Stimulated activated naive CD8-positive, alpha-beta T cell treated with anti-CD3 and anti-CD28 coated beads, Interleukin-15, amount 100 ng/mL, for 72 hours (primary cell): ENCODE results near the gene WNT3A.
A peak's percentile ranks its signal among the peaks of the same experiment; 100 is the strongest.

ENCODE experiments used
- ATAC-seq: fragments of 150-1000 bp; cut with Tn5 transposase; 2 replicates; pipeline ENCODE4 v1.10.0; 2021; ENCODE audit warnings: mild to moderate bottlenecking, moderate library complexity
- DNase-seq, 2 donors: peaks; one replicate each; pipeline ENCODE4 v3.0.0; 2021 to 2022
- H3K27ac Mint-ChIP-seq, 2 donors: one replicate each; pipeline ENCODE4 v1.8.0; 2022; ENCODE audit warnings: mild to moderate bottlenecking in 2 of 2, mixed read lengths in 2 of 2, moderate library complexity in 2 of 2
- H3K27me3 Mint-ChIP-seq: one replicate; pipeline ENCODE4 v1.8.0; 2022; ENCODE audit warnings: mixed read lengths
- H3K4me1 Mint-ChIP-seq: one replicate; pipeline ENCODE4 v1.8.0; 2022; ENCODE audit warnings: mild to moderate bottlenecking, mixed read lengths
- H3K4me3 Mint-ChIP-seq, 2 donors: one replicate each; pipeline ENCODE4 v1.8.0; 2022; ENCODE audit warnings: mild to moderate bottlenecking in 2 of 2, mixed read lengths in 2 of 2, moderate library complexity in 1 of 2
- H3K9me3 Mint-ChIP-seq, 2 donors: one replicate each; pipeline ENCODE4 v1.8.0; 2022; ENCODE audit warnings: mixed read lengths in 2 of 2

WNT3A gene

DNA sequence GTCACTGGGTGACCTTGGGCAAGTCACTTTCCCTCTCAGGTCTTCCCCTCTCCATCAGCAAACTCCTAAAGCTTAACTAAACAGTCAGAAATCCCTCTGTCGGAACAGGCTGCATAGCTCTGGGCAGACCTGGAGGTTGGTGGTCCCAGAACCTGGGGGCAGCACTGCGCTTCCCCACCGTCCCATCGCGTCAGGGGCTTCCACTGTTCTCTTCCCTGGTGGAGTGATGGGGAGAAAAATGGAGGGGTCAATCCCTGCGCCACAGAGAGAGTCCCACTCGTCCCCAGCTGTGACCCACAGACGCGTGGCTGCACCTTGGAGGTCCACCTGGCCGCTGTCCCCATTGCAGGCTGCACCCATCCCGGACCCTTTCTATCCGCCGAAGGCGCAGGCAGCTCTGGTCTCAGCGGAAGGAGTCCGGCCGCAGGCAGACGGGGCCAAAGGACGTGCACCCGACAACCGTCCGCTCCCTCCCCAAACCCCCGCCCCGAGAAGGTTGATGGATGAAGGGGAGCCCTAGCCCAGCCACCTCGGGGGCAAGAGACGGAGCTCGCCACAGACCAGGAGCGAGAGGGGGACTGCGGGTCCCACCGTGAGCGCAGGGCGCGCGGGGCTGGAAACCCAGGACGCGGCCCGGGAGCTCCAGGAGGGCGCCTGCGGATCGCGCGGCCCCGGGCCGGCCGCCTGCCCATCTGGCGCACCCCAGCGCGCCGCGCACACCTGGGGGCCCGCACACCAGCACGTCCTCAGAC lies 588 bp upstream of the WNT3A start:
- peaks cover 94% of the 10 kb centered on the region for H3K27me3 Mint-ChIP-seq
- H3K27ac Mint-ChIP-seq = no peak overlapping the region
- ATAC-seq (no peak), DNase-seq (no peak)
- no peak overlapping the region for H3K4me3 Mint-ChIP-seq
- no peaks in the 10 kb centered on the region for H3K9me3 Mint-ChIP-seq
- H3K4me1 Mint-ChIP-seq = peaks cover 45% of the 10 kb centered on the region

DNA sequence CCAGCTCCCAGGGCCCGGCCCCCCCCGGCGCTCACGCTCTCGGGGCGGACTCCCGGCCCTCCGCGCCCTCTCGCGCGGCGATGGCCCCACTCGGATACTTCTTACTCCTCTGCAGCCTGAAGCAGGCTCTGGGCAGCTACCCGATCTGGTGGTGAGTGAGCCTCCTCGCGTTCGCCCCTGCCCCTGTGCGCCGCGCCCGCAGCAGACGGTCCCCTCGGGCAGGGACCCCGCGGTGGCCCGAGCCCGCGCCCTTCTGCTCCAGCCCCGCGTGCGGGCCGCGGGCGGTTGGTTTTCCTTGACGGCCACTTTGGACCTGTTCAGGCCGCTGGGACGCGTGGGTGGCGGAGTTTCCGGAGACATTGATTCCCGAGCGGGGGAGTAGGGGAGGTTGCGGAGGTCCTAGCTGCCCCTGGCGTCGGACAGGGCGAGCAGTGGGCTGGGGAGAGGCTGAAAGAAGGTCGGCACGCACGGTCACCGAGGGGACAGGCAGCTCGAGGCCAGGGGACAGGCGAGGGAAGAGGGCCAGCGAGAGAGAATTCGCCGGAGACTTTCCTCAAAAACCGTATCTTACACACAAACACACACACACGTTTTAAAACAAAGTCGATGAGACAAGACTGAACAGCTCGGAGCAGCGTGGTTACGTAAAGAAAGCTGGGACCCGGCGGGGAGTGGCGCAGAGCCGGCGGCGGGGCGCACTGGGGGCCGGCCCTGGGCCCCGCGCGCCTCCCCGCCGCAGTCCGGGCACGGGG lies 427 bp downstream of the WNT3A start:
- H3K4me1 Mint-ChIP-seq = peaks cover 45% of the 10 kb centered on the region
- H3K27ac Mint-ChIP-seq = no peak overlapping the region
- peak overlapping the region in 1 of 2 donors; percentile 32 for H3K4me3 Mint-ChIP-seq
- H3K27me3 Mint-ChIP-seq = peaks cover 83% of the 10 kb centered on the region
- ATAC-seq (no peak), DNase-seq (no peak)
- H3K9me3 Mint-ChIP-seq = no peaks in the 10 kb centered on the region

DNA sequence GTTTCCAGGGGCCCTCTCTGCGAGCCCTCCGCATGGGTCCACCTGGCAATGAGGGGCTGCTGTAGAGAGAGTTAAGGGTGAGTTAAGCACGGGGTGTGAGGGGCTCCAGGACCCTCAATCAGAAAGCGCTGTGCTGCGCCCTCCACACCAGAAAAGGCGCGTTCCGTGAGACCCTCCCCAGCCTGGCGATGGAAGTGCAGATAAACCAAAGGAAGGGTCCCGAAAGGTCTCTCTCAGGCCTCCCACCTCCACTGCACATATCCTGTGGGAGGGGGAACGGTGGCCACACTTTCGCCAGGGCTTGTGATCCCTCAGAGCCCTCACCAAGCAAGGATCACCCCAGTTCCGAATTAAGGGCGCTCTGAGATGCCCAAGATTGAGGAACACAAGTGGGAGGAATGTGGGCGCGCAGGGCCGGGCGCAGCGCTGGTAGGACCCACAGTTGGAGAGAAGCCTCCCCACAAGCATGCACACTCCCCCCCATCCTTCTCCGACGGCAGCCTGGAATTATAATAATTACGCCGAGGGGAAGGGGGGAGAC lies 1.1 kb downstream of the WNT3A start:
- no peaks in the 10 kb centered on the region for H3K9me3 Mint-ChIP-seq
- peaks cover 77% of the 10 kb centered on the region for H3K27me3 Mint-ChIP-seq
- ATAC-seq = no peak
- H3K4me3 Mint-ChIP-seq = no peak overlapping the region
- DNase-seq = no peak
- no peak overlapping the region for H3K27ac Mint-ChIP-seq
- H3K4me1 Mint-ChIP-seq = peaks cover 45% of the 10 kb centered on the region

DNA sequence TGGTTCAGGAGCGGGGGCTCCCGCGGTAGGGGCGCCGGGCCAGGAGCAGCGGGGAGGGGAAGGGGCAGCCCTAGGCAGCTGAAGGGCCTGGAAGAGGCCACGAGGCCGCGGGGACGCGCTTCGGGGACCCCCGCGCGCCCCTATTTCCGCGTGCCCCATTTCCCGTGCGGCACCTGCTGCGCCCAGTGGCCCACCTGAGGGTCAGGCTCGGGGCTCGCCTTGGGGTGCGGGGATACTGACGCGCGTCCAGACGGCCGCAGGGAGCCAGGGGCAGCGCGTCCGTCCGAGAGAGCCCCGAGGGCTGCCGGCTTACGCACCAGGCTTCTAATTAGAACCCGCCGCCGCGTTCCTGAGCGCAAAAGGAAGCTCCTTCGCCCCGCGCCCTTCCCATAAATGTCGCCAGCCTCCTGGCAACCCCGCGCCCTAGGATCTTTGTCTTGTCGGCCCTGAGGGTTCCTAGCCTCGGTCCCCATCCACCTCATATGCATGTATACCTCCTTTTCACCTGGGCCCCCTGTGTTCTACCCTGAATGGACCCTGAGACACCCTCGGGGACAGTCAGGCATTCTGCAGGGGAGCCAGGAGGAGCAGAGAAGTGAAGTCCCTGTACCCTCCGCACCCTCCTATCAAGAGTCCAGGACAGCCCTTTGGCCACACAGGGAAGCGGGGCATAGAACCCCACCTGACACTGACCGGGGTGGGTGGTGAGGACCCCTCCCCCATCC lies 1.8 kb downstream of the WNT3A start:
- Mint-ChIP-seq H3K4me3 (no peak overlapping the region), H3K4me1 (peaks cover 45% of the 10 kb centered on the region), H3K27ac (no peak overlapping the region), H3K9me3 (no peaks in the 10 kb centered on the region), H3K27me3 (peaks cover 72% of the 10 kb centered on the region)
- ATAC-seq = no peak
- no peak for DNase-seq

DNA sequence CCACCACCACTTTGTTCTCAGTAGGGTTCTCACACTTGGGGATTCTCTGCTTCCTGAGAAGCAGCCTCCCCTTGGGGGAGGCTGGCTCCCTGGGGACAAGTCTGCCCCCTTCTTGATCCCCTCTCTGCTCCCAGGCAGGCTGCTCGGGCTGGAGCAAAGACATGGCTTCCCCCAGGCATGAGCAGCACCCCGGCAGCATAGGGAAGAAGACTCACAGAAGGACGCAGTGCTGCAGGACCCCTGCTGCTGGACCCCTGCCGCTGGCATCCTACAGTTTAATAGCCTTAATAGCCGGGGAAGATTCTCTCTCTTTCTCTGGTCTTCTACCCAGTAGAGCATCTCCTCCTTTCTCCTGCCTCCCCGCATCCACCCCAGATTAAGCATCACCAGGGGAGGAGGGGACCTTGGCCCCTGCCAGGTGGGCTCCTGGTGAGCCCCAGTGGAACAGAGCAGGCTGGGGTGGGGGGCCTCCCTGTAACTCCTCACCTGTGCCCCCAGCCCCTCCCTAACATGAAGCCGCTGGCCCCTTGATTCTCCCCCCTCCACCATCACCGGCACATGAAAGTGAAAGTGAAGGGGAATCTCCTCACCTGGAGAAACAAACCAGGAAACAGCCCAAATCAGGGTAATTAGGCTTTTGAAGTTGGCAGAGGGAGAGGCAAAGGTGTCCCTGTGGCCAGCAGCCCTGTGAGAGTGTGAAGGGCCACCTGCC lies 2.5 kb downstream of the WNT3A start:
- Mint-ChIP-seq H3K4me1 (peaks cover 42% of the 10 kb centered on the region), H3K27ac (peak overlapping the region in 1 of 2 donors; percentile 59), H3K4me3 (peak overlapping the region; percentile 27 to 63)

DNA sequence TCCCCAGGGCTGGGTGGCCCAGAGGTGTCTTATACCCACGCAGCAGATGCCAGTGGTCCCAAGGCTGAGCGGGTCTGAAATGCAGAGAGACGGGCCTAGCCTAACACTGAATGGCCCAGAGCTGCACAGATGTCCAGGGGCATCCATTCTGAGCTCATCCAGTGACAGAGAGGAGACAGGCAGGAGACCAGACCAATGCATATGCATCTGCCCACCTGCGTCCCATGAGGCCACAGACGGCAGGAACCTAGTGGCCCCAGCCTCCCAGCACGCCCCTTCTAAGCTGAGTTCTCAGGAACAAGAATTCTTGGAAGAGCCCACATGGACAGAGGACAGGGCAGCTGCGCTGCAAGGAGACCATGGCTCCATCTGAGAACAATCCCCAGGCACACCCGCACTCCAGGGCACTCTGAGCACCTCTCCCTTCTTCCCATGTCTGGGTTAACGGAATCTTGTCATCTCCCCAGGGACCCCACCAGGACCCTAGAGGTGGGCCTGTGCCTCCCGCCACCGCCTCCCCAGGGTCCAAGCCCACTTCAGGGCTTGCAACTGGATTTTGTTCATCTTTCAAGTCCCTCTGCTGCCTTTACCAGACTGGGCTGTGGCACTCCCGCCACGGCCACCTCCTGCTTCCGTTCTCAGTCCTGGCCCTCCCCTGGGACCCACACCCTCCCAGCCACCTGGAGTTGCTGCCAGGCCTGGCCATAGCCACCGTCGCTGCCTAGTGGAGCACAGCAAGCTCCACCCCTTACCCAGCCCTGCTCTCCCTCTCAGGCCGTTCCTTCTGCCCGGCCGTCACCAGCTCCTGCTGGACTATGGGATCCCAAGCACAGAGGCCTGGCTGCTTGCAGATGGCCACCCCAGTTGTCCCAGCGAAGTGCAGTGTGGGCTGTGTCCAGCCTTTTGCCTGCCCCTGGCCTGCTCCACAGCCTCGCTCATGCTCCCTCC lies 3.3 kb downstream of the WNT3A start:
- Mint-ChIP-seq H3K27ac (no peak overlapping the region), H3K9me3 (no peaks in the 10 kb centered on the region), H3K27me3 (peaks cover 56% of the 10 kb centered on the region), H3K4me1 (peaks cover 34% of the 10 kb centered on the region), H3K4me3 (peak overlapping the region in 1 of 2 donors; percentile 63)
- DNase-seq (no peak), ATAC-seq (no peak)

More for the DNA sequence above, 2.5 kb downstream of the WNT3A start:
- H3K9me3 Mint-ChIP-seq = no peaks in the 10 kb centered on the region
- H3K27me3 Mint-ChIP-seq = peaks cover 64% of the 10 kb centered on the region
- DNase-seq (no peak), ATAC-seq (no peak)

DNA sequence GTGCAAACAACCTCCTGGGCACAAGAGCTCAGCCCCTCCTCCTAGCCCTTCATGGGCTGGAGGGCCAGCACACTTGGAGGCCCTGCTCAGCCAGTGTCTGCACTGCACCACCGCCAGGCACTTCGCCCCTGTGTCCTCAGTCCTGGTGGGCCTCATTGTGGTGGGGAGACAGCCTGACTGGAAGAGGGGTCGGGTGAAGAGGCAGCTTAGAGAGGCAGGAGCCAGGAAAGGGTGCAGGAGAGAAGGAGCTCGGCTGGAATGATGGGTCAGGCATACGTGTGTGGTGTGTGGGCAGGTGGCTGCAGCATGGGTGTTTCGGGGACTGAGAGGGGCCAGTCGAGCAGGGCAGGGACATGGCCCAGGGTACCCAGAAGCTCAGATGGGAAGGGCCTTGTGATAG lies 4.1 kb downstream of the WNT3A start:
- no peak for DNase-seq
- Mint-ChIP-seq H3K4me3 (no peak overlapping the region), H3K9me3 (no peaks in the 10 kb centered on the region), H3K4me1 (peaks cover 25% of the 10 kb centered on the region), H3K27me3 (peaks cover 48% of the 10 kb centered on the region), H3K27ac (no peak overlapping the region)
- ATAC-seq = no peak

DNA sequence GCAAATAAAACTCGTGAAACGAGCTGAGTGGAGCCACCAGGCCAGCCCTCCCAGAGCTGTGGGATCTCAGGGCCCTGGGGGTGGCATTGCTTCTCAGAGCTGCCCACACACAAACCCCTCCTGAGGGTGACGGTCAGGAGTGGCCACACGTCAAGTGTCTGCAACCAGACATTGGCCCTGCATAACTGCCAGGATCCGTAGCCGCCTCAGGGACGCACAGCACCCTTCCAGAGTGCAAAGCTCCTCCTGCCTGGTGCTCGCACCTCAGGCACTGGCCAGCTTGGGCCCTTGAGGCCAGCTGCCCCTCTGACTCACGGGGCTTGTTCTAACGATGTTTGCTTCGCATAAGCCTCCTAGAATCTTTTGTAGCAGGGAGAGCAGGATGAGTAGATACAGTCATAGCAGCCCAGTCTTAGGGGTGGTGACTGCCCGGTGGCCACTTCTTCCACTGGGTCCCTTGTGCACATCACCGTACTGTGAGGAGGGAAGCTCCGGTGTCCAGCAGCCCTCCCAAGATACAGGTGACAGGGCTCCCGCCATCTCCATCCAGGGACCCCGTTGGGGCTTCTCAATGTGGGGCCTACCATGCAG lies 5.0 kb downstream of the WNT3A start:
- Mint-ChIP-seq H3K27ac (no peak overlapping the region), H3K4me1 (peaks cover 21% of the 10 kb centered on the region), H3K27me3 (peaks cover 43% of the 10 kb centered on the region), H3K9me3 (no peaks in the 10 kb centered on the region), H3K4me3 (no peak overlapping the region)
- no peak for DNase-seq
- ATAC-seq = no peak

DNA sequence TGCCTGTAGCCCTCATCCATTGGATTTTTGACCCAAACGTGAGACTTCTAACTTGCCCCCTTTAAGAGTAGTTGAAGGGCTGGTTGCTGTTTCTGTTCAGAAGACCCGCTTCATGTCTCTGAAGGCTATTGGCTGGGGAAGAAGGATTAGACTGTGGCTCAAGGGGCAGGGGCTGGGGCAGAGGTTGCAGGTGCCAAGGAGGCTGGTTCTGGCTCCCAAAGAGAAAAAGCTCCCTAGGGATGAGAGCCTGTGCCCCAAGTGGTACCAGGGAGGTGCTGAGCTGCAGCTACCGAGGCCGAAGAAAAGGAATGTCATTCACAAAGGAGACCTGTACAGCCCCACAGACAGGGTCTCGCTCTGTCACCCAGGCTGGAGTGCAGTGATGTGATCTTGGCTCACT lies 5.8 kb downstream of the WNT3A start:
- ATAC-seq = no peak
- DNase-seq = no peak
- Mint-ChIP-seq H3K4me1 (peaks cover 21% of the 10 kb centered on the region), H3K27me3 (peaks cover 35% of the 10 kb centered on the region), H3K9me3 (no peaks in the 10 kb centered on the region), H3K4me3 (no peak overlapping the region), H3K27ac (no peak overlapping the region)

DNA sequence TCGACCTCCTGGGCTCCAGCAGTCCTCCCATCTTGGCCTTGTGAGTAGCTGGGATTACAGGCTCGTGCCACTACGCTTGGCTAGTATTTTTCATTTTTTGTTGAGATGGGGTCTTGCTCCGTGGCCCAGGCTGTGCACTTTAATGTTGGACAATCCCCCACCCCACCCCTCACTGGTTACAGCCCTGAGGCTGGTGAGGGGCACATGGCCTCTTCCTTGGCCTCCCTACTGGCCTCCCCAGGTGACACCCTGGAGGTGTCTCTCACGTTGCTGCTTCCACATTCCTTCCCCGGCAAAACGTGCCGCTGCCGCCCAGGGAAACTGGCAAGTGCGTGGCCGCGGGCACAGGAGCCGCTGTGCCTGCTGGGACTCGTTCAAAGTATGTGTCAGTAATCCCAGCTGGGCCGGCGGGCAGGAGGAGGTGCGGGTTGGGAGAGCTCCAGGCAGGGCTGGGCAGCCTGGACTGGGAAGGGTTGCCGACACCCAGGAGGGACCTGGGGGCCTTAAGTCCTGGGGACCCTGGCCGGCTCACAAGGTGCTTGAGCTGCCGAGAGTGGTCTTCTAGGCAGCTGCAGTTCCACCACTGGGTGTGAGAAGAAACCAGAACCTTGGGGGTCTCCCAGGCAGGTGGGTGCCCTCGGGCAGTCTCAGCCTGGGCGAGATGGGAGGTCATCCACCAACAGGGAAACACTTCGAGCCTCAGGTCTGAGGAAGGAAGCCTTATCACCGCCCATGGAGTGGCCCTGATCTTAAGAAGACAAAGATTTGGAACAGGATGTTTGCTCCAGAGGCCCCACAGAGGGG lies 6.5 kb downstream of the WNT3A start:
- DNase-seq (no peak), ATAC-seq (no peak)
- Mint-ChIP-seq H3K27me3 (peaks cover 28% of the 10 kb centered on the region), H3K9me3 (no peaks in the 10 kb centered on the region), H3K4me3 (no peak overlapping the region), H3K27ac (peak overlapping the region in 1 of 2 donors; percentile 31), H3K4me1 (peaks cover 16% of the 10 kb centered on the region)

DNA sequence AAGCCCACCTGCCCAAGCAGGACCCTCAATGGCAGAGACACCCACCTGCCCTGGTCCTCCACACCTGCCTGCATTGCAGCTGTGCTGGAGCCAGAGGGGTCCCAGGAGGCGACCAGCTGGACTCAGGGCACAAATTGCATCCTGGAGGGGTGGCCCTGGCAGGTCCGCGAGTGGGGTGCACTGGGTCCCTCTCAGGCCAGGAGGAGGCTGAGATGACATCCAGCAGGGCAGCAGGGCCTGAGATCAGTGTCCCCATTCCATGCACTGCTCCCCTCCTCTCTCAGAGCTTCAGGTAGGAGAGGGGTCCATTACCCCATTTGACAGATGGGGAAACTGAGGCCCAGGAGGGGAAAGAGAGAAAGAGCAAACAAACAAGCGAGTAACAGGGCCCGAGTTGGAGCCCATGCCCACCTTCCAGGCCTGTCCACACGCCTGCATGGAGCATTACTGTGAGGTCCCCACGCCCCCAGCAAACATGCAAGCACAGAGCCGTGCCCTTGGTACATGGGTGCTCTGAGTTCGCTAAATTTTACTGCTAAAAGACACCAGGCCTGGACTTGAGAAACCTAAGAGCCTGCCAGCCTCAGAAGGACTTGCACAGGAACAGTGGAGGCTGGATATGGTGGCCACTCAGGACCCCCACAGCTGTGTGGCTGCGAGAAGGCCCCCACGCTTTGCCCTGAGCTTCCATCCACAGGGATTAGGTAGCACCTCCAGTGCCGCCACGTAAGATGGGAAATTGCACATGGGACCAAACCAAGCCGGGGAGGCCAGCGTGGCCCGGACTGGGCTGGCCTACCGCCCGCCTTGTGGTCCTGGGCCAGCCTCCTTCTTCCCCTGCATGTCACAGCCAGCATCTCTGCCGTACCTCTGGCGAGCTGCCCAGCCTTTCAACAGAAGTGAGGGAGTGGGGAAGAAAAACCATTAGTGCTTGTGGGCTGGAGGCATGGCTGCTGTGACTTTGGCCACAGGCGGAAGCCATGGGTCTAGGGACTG lies 7.4 kb downstream of the WNT3A start:
- DNase-seq (no peak), ATAC-seq (no peak)
- Mint-ChIP-seq H3K9me3 (no peaks in the 10 kb centered on the region), H3K4me3 (no peak overlapping the region), H3K27me3 (peaks cover 19% of the 10 kb centered on the region), H3K4me1 (peaks cover 7% of the 10 kb centered on the region), H3K27ac (no peak overlapping the region)

DNA sequence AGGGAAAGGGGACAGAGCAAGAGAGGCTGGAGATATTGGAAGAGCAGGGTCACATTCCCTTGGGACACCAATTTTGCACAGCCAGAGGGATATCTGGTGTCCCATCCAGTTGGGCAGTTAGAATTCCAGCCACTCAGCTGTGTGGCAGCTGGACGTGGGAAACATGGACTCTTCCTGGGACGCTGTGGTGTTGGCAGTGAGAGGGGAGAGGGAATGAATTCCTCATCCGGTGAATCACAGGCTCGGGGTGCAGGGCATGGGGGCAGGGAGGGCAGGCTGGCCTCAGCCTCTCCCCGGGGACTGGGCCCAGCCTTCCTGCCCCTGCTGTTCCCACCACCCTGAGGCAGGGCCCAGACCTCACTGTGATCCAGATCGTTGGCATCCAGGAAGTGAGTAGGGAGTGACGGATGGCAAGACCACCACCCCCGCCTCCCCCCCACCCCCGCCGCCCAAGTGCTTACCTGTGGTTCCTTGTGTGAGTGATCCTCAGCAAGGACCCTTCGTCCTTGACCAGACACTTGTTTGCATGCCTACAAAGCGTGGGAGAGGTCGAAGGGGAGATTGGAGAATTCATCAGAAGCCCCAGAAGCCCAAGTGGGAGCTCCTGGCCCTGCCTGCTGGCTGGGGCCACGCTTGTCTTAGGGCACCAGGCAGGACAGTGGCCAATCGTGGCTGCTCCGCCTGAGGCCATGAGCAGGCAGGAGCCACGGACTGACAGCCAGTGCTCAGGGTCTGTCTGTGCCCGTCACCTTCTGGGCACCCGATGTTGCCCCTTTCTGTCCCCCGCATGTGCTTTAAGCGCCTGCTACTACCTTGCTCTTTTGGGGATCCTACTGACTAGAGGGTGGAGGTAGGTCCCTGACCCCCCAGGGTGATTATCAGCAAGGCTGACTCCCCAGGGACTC lies 8.7 kb downstream of the WNT3A start:
- no peak for DNase-seq
- no peaks in the 10 kb centered on the region for H3K9me3 Mint-ChIP-seq
- no peak for ATAC-seq
- H3K27me3 Mint-ChIP-seq = peaks cover 7% of the 10 kb centered on the region
- no peaks in the 10 kb centered on the region for H3K4me1 Mint-ChIP-seq
- H3K27ac Mint-ChIP-seq = no peak overlapping the region
- H3K4me3 Mint-ChIP-seq = no peak overlapping the region
